Hematopoietic multipotent progenitor cell treated with erythropoietin and hydrocortisone succinate and interleukin-3 and kit ligand, for 8 days (in vitro differentiated cells): Measurements from ENCODE around the gene RAB38.

Experiments
- DNase-seq: peaks from one replicate; pipeline ENCODE4 v3.0.0-alpha.2; 2015

The RAB38 gene

DNA sequence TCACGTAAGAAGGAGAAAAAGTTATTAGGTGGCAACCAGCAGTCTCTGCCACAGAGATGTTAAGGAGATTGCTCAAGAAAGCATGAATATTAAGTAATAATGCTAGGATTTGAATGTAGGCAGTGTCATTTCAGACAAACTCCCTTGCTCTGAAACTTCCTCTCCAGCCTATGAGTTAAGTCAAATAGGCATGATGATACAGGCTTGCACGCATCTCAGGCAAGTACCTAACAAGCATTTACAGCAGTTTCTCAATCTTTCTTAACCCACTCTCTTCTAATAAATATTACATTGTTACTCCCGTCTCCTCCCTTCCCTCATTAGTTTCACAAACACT, 72.7 kb downstream of the RAB38 start:
- no peak for DNase-seq

GRCh38 chr11:88101881-88102597, 73.2 kb downstream of the RAB38 start:
- no peak for DNase-seq

GRCh38 chr11:88100151-88100550, 75.1 kb downstream of the RAB38 start:
- DNase-seq, result no peak

DNA sequence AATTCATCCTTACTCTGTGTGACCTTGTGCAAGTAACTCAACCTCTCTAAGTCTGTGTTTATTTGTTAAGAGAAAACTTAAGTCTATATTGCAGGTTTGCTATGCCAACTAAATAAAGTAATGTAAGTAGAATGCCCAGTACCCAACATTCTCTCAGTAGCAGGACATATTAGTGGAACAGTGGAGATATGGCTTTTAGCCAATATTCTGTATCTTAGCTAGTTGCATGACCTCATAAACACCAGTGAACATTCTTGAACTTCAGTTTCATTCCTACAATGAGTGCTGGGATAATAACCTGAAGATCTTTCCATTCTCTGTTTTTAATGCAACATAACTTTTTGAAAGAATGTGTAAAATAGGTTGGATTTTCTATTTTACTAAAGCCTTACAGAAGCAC, 77.0 kb downstream of the RAB38 start:
- DNase-seq, result no peak

DNA sequence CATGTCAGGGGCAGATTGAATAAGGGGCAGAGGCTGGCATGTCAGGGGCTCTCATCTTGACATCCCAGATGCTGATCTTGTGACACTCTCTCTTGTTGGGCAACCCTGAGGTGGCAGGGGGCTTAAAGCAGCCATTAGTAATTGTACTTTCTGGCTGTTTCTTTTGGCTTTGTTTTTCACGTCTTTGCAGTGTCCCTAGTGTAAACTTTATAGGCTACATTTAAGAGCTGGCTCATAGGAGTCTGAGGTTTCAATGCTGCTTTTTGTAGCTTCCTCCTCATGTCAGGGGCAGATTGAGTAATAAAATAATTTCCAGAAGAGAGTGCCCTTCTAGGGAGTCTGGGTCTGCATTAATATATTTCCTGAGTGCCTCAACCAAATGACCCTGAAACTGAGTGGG, 86.1 kb downstream of the RAB38 start:
- DNase-seq, result no peak

DNA sequence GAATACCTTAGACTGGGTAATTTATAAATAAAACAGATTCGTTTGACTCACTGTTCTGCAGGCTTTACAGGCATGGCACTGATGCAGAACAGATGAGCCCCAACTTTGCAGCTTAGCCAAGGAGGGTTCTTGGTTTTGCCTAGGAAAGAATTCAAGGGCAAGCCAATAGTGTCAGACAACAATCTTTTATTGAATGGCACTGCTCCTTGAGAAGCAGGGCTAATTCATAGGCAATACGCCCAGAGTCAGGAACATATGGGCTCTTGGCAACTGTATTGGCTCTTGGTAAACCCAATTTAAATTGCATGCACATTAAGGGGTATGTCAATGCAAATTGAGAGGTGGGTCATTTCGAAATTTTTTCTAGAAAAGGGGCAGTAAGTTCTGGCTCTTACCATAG, 87.9 kb downstream of the RAB38 start:
- no peak for DNase-seq

GRCh38 chr11:88086297-88086696, 88.9 kb downstream of the RAB38 start:
- DNase-seq, result no peak

- no peak for DNase-seq
Observed at GRCh38 chr11:88070437-88070836, 104.8 kb downstream of the RAB38 start.

DNA sequence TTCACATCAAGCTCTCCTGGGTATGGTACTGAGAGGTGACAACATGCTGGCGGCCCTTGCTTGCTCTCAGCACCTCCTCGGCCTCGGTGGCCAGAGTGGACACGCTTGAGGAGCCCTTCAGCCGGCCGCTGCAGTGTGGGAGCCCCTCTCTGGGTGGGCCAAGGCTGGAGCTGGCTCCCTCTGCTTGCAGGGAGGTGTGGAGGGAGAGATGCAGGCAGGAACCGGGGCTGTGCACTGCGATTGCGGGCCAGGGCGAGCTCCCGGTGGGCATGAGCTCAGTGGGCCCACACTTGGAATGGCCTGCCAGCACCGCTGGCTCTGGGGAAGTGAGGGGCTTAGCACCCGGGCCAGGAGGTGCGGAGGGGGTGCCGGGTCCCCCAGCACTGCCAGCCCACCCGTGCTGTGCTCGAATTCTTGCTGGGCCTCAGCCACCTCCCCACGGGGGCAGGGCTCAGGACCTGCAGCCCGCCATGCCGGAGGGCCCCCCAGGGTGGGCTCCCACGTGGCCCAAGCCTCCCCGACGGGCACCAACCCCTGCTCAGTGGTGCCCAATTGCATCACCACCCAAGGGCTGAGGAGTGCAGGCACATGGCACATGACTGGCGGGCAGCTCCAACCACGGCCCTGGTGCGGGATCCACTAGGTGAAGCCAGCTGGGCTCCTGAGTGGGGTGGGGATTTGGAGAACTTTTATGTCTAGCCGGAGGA, 106.2 kb downstream of the RAB38 start:
- no peak for DNase-seq

GRCh38 chr11:88066090-88066489, 109.2 kb downstream of the RAB38 start:
- DNase-seq, result no peak

DNA sequence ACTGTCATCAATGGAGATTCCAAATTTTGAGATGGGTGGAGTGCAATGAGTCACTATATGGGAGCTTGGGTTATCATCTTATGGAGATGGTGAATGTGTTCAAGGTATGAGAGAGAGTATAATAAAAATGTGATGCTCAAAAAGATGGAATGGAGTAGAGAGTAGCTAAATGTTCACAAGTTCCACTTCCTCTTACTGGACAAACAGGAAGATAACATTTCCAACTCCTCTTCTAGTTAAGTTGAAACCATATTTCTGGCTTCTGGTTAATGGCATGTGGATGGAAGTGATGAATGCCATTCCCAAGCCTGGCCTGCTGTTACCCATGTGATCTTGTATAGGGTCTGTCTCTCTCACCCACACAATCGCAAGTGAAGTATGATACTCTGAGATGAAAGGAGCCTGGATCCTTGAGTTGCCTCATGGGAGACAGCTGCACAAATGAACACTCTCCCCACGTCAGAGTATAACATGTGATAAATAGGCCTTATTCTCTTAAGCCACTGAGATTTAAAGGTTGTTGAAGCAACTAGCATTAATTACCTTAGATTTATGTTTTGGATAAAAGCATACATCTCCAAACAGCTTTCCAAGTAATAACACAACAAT, 111.0 kb downstream of the RAB38 start:
- DNase-seq, result no peak
